Anterior cingulate cortex (tissue), 58 donors: ENCODE results near the gene KRTAP12-2.
"Not testable (repeated sequence)": the region's sequence is repeated elsewhere in the genome, so short reads cannot be mapped to it uniquely, and the experiment has no call there.

Experiments used
- DNase-seq, 58 donors: peaks; one replicate each; lab custom pipeline; 2025; lab: John Stamatoyannopoulos, UW

KRTAP12-2 gene

GRCh38 chr21:44636209-44637017 lies 30.3 kb downstream of the KRTAP12-2 start:
- no peak for DNase-seq

DNA sequence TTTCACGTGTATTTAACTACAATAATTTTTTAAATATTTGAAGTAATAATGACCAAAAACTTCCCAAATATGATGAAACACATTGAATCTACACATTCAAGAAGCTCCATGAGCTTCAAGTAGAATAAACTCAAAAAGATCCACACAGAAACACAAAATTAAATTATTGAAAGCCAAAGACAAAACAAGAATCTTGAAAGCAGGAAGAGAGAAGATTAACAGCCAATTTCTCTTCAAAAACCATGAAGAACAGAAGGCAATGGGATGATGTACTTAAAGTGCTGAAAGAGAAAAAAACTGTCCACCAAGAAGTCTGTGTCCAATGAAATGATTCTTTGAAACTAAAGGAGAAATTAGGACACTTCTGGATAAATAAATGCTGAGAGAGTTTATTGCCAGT lies 34.7 kb downstream of the KRTAP12-2 start:
- no peak for DNase-seq

GRCh38 chr21:44630440-44630839 lies 36.3 kb downstream of the KRTAP12-2 start:
- no peak for DNase-seq

DNA sequence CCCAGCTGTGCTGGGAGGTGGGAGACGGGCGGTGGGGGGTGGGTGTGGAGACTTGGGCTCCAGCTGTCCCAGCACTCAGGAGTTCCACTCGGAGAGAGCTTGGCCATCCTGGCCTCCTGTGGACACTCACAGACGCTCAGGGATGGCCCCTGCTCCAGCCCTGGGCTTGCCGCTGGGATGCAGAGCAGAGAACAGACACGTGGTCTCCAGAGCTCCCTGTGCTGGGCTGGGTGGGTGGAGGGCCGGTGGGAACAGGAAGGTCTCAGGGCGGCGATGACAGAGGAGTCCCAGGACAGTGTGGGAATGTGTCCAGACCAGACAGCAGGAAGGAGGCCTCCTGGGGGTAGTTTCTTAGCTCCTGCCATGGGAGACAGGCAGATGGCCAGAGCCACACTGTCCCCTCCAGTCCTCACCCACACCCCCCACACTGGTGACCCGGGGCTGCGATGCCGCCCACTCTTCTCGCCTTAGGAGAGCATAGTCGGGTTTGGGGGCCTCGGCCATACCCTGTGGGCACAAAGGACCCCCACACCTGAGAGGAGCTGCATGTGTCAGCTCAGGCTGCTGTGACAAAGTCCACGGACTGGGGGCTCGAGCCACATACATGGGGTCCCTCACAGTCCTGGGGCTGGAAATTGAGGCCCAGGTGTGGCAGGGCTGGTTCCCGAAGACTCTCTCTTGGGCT lies 37.9 kb downstream of the KRTAP12-2 start:
- no peak for DNase-seq

GRCh38 chr21:44627831-44628233 lies 38.9 kb downstream of the KRTAP12-2 start:
- not testable (repeated sequence) for DNase-seq

DNA sequence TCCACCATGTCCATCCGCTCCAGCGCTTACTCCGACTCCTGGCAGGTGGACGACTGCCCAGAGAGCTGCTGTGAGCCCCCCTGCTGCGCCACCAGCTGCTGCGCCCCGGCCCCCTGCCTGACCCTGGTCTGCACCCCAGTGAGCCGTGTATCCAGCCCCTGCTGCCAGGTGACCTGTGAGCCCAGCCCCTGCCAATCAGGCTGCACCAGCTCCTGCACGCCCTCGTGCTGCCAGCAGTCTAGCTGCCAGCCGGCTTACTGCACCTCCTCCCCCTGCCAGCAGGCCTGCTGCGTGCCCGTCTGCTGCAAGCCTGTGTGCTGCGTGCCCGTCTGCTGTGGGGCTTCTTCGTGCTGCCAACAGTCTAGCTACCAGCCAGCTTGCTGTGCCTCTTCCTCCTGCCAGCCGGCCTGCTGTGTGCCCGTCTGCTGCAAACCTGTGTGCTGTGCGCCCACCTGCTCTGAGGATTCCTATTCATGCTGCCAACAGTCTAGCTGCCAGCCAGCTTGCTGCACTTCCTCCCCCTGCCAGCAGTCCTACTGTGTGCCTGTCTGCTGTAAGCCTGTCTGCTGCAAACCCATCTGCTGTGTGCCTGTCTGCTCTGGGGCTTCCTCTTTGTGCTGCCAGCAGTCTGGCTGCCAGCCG lies 39.4 kb downstream of the KRTAP12-2 start:
- not testable (repeated sequence) for DNase-seq

DNA sequence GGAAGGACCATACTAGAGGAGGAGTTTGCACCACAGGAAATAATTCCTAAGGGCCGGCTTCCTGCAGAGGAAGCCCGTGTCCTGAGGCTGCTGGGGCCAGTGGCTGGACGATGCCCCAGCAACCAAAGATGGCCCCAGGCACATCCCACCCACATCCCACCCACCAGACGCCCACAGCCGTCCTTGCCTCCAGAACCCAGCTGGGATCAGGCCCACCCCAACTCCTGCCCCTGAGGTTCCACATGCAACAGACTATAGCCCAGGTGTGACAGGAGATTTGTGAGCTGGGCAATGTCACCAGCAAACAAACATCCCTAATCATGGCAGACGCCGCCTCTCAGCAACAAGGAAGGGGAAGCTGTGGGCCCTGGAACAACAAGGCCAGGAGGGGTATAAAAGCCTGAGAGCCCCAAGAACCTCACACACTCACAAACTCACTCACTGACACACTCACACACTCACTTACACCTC lies 40.0 kb downstream of the KRTAP12-2 start, which contains the start of gene KRTAP10-9:
Gene KRTAP10-9 (plus strand): TSS at position 421 of the 471 bp plus-strand sequence. CDS start 79 bp downstream, outside the sequence.
- no peak for DNase-seq

- no peak for DNase-seq
Measured at GRCh38 chr21:44626262-44626661, 40.5 kb downstream of the KRTAP12-2 start.

DNA sequence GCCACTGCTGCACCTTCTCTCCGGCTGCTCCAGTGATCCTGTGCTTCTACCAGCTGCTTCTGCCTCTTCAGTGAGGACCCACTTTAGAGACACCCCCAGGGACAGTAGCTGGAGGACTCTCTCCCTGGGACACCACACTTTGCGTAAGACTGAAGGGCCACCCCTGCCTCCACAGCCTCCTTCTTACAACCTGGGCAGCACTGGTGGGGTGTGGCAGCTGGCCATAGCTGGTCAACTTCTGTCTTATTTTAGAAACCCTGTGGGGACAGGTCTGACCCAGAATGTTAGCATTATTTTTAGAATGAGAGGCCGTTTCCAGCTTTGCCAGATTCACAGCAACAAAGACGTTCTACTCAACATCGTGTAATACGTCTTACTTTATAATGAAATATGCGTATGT lies 41.0 kb downstream of the KRTAP12-2 start:
- DNase-seq, result no peak

DNA sequence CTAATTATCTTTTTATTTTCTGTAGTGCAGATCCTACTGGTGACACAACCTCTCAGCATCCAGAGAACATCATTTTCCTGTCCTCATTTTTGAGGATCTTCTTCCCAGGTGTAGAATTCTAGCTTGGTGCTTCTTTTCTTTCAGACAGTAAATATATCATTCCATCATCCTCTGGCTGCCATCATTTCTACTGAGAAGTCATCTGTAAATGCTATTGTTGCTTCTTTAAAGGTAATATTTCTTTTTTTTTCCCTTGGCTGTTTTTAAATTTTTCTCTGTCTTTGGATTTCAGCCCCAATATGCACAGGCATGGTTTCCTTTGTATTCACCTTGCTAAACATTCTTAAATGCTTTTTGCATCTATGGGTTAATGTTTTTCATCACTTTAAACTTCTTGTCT lies 43.2 kb downstream of the KRTAP12-2 start:
- DNase-seq, result no peak

DNA sequence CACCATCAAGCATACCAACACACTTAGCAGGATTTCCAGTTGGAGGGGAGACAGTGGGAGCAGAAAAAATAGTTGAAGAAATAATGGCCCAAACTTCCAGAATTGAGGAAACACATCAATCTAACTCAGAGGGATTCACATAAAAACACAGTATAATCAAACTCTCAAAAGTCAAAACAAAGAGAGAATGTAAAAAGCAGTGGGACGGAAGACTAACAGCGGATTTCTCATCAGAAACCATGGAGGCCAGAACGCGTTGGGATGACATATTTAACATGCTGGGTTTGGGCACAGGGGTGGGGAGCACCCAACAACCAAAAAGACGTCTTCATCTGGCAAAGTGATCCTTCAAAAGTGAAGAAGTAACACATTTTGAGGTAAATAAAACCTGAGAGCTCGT lies 46.8 kb downstream of the KRTAP12-2 start:
- no peak for DNase-seq

DNA sequence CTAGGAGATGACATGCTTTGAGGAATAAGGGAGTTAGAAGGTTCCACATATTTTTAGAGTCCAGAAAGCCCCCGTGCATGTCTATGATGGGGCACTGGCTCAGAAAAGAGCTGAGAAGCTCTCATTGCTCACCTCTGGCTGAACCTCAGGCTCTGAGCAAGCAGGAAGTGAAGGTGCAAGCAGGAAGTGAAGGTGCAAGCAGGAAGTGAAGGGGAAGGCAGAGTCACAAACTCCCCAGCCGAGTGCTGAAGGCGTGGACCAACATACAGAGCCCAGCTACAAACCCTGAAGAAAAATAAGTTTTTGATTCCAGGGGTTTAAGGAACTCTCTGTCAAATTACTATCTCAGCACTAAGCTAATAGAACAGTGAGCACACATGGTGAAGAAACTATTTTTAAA lies 47.8 kb downstream of the KRTAP12-2 start:
- no peak for DNase-seq

DNA sequence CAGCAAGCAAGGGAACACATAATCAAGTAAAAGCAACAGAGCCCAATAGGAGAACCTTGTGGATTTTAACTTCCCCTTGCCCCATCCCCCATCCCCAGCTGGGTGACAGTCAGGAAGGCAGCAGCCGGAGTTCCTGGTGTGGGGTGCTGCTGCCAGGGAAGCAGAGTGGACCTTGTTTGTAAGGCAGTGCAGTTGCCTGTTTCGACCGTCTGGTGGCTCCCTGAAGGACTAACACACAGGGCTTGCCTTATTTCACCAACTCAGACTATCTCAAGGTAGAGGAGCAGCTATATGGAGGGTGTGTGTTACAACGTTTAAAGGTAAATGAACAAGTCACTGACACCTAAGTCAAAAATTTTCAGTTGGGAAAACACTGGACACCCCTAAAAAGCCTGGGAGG lies 48.2 kb downstream of the KRTAP12-2 start:
- peak in 1 of 58 donors; percentile 12 for DNase-seq

- DNase-seq, result no peak
Measured at GRCh38 chr21:44617071-44617501, 49.6 kb downstream of the KRTAP12-2 start.

- no peak for DNase-seq
Measured at GRCh38 chr21:44616591-44616926, 50.2 kb downstream of the KRTAP12-2 start.
